Left forelimb (tissue), 1 donor: ENCODE results near the gene SETSIP.
"Not testable (repeated sequence)": the region's sequence is repeated elsewhere in the genome, so short reads cannot be mapped to it uniquely, and the experiment has no call there.

Experiments
- DNase-seq: peaks from one replicate; pipeline ENCODE4 v3.0.0-alpha.2; 2018; ENCODE audit warnings: low spot score

SETSIP gene

DNA sequence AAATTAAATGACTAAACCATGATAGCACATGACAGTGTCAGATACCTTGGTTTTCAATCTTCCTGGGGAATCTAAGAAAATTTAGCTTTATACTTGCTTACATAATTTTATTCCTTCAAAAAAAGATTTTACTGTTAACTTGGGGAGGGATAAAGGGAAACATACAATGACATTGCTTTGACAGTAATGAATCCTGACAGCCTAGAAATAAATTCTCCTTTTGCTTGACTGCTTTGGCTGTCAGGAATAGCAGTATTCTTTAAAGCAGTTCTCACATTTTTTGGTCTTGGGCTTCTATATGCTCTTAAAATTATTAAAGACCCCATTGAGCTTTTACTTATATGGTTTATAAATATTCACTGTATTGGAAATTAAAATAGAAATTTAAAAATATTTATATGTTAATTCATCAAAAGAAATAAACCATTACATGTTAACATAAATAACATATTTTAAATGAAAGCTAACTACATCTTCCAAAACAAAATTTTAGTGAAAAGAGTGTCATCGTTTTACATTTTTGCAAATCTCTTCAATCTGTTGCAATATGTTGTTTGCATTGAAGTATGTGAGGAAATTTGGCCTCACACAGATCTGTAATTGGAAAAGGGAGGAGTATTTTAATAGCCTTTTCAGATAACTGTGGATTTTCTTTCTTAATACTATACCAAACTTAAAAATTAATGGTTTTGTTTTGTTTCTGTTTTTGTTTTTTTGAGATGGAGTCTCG lies 29.3 kb downstream of the SETSIP start:
- DNase-seq: no peak

DNA sequence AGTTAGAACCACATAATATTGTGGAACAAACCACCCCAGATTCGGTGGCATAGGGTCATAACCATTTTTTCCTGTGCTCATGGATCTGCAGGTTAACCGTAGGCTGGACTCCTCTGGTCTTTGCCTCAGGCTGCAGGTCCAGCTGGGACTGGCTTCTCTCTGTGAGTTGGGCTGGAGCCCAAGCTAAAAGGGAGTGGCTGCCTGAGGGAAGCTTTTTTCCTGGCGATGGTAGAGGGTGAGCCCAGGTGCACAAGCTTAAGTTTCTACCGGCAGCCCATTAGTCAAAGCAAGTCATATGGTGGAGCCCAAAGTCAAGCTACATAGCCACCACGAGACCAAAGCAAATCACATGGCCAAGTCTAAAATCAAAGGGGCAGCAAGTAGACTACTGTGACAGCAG lies 31.6 kb downstream of the SETSIP start:
- DNase-seq: no peak

- DNase-seq: no peak
Observed at GRCh38 chr1:92040971-92041370, 34.2 kb downstream of the SETSIP start.

GRCh38 chr1:92038695-92039346 lies 36.4 kb downstream of the SETSIP start:
- DNase-seq: no peak

- no peak for DNase-seq
Observed at GRCh38 chr1:92037400-92037799, 37.8 kb downstream of the SETSIP start.

DNA sequence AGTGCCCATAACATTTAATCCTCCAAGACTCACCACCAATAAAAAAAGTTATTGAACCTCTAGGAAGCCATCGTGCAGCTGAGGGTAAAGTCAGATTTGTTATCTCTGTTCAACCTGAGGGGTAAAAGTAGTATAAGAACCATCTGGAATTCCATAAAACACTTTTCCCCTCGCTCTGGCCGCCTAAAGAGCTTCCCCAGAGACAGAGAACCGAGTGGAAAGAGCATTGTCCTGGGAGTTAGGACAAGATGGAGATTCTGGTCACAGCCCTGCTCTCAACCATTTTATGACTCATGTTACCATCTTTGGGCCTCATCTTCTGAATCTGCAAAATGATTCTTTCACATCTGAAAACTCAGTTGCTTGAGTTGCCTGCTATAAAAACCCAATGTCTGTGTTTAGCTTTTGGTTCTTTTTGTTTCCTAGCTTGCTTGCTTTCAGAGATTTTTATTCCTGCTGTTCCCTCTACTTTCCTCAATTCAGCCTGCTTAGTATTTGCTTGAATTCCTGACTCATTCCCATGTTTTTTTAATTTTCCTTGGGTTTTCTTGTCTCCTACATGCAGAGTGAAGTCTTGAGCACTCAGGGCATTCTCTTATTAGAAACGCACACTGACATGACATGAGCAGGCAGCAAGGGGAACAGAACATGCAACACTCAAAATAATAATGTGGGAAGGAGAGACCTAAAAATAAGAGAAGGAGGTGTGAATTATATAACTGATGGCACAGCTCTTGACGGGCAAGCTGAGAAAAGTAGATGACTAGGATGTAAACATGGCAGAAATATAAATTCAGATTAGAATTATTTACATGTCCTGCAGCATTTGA lies 43.7 kb downstream of the SETSIP start:
- DNase-seq: no peak

DNA sequence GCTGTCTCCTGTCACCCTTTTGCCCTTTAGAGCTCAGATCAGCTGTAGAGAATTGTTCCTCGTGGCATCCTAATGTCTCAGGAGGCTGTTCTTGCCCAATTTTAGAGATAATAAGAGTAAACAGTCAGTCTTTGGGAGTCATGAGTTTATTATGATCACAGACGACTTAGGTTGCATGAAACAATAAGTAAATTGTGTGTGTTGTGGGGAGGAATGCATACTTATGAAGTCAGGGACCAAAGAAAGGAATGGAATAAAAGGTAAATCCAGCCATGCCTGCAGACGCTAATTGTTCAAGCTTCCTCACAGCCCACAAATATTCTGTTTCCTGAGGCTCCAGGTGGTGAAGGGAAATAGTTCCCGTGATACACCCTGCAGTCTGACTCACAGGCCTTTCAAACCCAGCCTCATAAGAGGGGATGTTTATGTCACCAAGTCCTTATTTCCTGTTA lies 44.5 kb downstream of the SETSIP start:
- no peak for DNase-seq

GRCh38 chr1:92029241-92029922 lies 45.8 kb downstream of the SETSIP start:
- DNase-seq: no peak

DNA sequence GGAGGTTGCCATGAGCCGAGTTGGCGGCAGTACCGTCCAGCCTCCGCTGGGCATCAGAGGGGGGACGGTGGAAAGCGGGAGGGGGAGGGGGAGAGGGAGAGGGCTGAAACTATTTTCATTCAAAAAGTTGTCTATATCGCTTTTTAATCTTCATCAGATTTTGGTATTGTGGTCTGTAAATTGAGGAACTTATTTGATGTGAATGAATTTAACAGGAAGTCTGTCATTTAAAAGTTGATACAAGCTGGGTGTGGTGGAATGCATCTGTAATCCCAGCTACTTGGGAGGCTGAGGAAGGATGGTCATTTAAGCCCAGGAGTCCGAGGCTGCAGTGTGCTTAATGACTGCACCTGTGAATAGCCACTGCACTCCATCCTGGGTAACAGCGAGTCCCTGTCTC lies 48.4 kb downstream of the SETSIP start:
- DNase-seq: no peak

DNA sequence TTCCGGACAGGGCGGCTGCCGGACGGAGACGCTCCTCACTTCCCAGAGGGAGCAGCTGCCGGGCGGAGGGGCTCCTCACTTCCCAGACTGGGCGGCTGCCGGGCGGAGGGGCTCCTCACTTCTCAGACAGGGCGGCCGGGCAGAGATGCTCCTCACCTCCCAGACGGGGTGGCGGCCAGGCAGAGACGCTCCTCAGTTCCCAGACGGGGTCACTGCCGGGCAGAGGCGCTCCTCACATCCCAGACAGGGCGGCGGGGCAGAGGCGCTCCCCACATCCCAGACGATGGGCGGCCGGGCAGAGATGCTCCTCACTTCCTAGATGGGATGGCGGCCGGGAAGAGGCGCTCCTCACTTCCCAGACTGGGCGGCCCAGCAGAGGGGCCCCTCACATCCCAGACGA lies 49.2 kb downstream of the SETSIP start:
- not testable (repeated sequence) for DNase-seq
